Measurements from ENCODE around the gene CERS6.

DNA sequence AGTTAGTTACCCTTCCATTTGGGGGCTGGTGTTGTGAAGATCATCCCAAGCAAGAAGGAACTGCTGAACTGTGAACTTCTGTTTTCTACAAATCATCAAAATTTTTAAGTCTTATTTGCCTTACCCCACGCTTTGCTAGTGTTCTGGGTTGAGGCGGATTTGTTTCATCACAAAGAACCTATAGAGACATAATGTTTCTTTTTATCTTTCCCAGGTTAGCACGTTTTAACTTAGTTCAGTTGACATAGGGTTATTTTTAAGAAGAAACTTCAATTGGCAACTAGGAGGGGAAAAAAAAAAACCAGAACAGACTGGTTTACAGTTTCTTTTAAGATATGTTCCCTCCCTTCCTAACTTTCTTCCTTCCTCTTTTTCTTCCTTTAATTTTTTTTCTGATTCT lies 31.1 kb upstream of the CERS6 start:
- TF ChIP-seq CTCF (IDR thresholded peaks at IDR 0.05; ENCODE audit: low read depth, low read length) (no peak), POLR2A (IDR thresholded peaks at IDR 0.05; ENCODE audit: extremely low read depth, insufficient read length) (no peak), MYC (IDR thresholded peaks at IDR 0.05; ENCODE audit: low read depth, low read length) (no peak)
- TF ChIP-seq, protein P1, sequence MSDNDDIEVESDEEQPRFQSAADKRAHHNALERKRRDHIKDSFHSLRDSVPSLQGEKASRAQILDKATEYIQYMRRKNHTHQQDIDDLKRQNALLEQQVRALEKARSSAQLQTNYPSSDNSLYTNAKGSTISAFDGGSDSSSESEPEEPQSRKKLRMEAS (IDR thresholded peaks at IDR 0.05; ENCODE audit: low read depth, low read length), result no peak
